CD4-positive, alpha-beta T cell treated with Interleukin-10 for 1 hour (primary cell): ENCODE measurements around the gene BRD9.
"Not testable (repeated sequence)": the region's sequence is repeated elsewhere in the genome, so short reads cannot be mapped to it uniquely, and the experiment has no call there.

Source experiments
- DNase-seq: peaks from one replicate; pipeline ENCODE4 v3.0.0-alpha.2; 2020

Gene BRD9

DNA sequence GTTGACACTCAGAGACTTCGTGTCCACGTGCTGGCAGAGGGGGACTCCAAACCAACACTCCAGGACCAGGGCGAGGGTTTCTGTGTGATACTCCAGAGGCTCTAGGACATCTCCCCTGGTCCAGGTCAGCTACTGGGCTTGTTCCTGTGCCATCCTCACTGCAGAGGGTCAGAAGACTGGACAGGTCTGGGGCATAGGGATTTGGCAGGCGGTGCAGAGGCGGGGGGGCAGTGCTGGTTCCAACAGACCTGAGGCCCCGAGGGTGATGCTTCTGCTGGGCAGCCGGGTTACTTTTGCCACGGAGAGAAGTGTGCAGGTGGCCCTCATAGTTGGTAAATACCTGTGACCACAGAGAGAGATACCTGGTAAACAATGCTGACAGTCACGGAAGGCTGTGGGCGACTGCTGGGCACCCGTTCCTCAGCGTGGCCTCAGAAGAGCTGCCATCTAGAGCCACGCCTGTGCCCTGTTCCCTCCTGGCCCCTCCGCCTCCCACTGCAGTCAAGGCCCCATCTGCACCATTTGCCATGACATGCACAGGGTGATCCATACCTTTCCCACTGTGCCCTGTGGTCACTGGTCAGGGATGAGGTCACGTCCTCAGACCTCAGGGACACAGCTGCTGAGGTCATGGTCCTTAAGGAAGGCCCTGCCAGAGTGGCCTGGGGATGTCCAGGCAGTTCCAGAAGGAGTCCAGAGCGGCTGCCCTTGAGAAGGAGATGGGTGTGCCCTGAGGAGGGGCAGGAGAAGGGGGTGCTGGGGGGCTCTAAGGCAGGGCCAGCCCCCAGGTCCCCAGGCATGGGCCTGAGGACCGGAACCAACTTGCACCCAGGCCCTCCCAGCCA lies 30.1 kb upstream of the BRD9 start:
- DNase-seq = no peak

DNA sequence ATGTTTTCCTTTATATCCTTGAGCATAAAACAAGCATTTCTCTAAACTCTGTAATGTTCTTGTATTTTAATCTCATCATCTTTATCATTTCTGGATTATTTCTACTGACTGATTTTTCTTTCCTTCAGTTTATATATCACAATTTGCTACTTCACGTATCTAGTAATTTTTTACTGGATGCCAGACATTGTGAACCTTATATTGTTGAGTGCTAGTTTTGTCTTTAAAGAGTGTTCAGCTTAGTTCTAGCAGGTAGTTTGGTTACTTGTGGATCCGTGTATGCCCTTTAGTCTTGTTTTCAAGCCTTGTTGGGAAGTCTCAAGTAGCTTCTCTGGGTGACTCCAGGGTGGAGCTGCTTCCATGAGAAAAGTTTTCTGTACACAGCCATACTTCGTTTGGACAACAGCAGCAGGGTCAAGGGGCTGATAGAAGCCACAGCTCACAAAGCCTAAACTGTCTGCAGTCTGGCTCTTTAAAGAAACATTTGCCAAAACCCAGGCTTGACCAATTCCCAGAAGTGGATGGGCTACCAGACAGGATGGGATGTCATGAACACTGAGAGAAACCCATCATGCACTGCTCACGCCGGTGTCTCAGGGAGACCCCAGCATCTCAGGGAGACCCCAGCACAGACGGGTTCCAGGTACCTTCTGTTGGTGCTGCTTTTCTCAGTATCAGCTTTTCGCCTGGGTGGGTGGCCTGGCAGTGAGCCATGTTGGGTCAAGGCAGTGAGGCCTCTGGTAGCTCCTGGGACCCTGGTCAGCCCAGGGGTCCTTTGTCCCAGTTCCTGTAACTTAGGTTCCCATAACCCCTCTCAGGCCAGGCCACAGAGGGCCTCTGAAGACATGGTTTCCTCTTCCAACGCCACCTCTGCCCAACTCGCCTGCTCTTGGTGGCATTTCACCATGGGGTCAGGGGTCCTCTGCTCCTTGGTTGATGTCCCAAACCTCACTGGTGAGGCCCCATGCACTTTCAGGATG lies 29.1 kb upstream of the BRD9 start:
- no peak for DNase-seq

DNA sequence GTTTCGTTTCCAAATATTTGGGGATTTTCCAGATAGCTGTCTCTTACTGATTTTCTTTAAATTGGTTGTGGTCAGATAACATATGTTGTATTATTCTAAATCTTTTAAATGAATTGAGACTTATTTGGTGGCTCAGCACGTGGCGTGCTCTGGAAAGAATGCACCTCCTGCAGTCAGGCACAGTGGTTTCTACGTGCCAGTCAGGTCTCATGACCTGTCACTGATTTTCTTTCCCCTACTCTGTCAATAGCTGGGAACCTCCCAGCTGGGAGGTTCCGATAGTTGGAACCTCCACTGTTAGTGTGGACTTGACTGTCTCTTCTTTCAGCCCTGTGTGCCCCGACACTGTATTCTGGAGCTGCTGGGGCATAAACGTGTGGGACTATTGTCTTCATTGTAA lies 27.7 kb upstream of the BRD9 start:
- DNase-seq = no peak

DNA sequence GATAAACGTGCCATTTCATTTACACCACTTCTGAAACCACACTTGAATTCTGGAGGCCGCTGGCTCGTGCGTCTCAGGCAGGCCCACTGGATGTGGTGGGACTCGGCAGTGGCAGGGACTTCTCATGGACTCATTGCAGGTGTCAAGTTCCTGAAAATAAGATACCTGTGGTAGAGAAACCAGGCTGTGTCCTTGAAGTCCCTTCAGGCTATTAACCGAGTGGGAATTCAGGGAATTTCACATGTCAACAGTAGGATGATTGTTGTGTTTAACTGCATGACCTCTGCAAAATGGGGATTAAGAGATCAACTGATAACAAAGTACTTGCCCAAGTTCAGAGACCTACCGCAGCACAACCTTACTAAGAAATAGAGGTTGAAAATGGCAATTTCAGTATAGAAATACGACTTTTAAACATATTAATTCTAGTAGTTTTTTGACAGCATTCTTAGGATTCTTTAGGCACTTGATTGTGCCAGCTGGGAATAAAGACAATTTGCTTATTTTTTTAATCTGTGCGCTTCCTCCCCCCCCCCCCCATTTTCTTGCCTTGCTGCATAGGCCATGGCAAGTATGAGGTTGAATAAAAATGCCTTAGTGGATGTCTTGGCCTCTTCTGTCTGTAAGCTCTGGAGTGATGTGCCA lies 26.9 kb upstream of the BRD9 start:
- DNase-seq = no peak

DNA sequence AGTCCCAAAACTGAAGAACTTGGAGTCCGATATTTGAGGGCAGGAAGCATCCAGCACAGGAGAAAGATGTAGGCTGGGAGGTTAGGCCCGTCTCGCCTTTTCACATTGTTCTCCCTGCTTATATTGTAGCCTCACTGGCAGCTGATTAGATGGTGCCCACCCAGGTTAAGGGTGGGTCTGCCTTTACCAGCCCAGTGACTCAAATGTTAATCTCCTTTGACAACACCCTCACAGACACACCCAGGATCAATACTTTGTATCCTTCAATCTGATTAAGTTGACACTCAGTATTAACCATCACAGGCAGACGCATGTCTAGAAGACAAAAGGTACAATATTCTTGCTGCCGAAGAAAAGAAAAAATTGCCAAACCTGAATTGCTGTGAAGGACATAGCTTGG lies 26.1 kb upstream of the BRD9 start:
- DNase-seq = not testable (repeated sequence)

DNA sequence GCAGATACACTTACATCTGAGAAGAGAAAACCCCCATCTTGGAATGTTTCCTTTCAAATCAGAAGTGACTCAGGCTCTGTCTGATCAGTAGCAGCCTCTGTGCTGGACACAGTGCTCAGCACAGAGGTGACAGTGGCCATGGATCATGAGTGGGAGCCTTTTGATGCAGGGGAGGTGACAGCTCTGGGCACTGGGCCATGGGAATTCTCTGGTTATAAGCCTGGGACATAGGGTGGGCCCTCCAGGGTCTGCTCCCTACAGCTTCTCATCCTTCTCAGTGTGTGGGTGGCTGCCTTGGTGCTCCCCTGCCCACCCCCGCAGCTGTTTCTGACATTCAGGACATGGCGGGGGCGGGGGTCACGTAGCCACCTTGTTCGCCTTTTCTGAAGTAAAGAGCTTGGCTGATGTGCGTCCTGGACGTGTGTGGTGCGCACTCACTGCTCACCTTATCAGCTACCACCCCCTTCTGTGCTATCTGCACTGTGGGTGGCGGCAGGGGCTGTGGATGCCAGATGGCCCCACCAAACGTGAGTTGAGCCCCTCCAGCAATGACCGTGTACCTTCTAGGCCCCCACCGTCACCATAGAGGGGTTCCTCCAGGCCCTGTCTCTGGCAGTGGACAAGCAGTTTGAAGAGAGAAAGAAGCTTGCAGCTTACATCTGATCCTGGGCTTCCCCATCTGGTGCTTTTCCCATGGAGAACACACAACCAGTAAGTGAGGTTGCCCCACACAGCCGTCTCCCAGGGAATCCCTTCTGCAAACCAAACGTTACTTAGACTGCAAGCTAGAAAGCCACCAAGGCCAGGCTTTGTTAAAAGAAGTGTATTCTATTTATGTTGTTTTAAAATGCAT lies 24.1 kb upstream of the BRD9 start:
- DNase-seq = no peak

DNA sequence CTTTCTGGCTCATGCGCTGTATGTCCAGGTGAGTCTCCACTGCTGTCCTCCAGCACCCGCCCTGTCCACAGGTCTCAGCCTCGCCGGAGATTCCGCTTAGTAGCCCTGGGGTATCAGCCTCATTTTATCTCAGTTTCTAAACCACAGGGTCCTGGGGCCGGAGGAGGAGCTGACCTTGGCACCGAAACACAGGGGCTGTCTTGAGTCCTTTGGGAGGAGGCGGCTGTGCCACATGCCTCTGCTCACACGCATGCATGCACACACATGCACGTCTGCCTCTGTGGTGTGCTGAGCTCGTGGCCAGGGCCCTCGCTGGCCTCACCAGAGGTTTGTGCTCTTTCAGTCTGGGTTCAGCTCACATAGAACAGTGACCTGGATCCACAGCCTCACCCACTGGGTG lies 23.3 kb upstream of the BRD9 start:
- DNase-seq = no peak

DNA sequence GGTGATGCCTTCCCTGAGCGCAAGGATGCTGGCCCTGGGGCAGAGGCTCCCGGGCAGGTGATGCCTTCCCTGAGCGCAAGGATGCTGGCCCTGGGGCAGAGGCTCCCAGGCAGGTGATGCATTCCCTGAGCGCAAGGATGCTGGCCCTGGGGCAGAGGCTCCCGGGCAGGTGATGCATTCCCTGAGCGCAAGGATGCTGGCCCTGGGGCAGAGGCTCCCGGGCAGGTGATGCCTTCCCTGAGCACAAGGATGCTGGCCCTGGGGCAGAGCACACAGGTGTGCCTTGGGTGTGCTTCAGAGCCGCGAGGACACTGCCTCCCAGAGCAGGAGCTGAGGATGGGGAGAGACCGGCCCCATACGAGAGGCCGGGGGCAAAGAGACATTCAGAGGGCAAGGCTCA lies 22.7 kb upstream of the BRD9 start:
- not testable (repeated sequence) for DNase-seq

DNA sequence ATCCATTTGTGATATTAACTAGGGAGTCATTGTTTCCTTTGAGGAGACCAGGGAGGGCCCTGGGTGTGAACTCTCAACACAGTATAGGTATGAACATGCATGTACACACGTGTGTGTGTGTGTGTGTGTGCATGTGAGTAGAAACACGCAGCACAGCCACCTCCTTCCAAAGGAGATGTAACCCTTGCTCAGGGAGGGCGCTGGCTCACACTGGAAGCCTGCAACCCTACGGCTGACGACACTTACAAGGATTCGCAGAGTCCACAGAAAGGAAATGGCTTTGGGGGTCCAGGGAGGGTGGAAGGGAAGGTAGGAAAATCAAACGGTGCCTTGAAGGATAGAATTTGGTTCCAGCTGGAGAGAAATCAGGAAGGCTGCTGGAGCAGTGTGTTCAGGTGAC lies 22.0 kb upstream of the BRD9 start:
- DNase-seq = no peak

DNA sequence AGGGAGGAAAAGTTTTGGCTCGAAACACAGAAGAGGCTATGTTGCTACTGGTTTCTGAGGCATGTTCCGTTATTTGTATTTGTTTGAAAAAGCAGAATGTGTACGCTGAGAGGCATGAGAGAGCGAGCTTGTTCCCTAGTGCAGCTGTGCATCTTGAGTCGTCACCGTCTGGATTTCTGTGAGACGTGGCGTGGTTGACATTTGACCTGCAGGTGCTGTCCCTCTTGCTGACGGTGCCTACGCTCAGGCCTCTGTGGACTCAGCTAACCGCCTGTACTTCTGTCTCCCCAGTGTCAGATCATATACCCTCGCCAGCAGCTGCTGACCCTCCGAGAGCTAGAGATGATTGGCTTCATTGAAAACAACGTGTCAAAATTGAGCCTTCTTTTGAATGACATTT lies 21.6 kb upstream of the BRD9 start:
- no peak for DNase-seq

DNA sequence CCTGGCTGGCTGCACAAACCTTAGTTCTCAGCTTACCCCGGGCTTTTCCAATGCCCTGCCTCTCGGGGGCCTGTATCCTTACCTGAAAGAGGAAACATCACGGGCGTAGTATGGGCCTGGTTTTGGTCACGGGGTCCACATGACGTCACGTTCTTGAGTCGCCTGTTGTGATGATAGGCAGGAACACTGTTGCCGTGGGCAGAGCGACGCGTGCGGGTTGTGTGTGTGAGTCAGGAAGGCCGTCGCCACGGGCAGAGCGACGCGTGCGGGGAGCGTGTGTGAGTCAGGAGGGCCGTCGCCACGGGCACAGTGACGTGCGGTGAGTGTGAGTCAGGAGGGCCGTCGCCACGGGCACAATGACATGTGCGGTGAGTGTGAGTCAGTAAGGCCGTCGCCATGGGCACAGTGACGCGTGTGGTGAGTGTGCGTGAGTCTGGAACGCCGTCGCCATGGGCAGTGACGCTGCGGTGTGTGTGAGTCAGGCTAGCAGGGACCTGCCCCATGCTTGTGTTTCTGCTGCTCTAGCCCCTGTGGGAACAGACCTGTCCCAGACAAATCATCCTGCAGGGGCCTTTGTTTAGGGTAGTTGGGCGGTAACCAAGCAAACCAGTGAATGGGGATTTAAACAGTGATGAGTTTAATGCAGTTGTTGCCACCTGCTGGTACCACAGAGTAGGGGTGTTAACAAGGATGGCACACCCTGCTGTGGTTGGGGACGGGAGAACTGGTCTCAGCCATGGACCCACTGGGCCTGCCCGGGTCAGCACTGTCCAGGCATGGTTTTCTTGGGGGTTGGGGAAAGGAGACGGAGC lies 19.9 kb upstream of the BRD9 start:
- DNase-seq = peak; percentile 81

DNA sequence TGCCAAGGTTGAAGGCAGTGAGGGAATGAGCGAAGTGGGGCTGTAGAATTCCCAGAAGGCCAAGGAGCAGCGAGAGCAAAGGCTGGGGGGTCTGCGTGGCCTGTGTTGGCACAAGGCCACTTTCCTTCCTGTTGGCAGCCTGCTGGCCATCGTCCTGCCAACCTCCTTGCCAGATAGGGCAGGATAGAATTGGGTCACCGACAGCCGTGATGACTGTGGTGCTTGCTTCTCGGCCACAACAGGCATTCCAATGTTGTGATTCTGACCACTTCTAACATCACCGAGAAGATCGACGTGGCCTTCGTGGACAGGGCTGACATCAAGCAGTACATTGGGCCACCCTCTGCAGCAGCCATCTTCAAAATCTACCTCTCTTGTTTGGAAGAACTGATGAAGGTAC lies 19.0 kb upstream of the BRD9 start:
- no peak for DNase-seq

DNA sequence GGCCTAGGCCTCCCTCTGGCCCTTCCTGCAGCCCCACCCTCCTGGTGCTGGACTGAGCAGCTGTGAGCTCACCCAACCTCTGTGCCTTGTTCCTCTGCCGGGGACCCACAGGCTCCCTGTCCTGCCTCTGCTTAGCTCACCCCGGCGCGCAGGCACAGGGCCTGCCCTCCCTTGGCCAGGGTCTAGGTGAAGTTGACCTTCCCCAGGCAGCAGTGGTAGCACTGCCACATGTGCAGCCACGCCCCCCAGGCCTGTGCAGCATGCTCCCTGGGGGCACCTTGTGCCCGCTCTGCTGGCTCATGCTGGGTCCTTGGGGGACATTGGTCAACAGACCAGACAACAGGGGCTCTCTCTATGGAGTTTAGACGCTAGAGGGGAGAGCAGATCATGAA lies 18.2 kb upstream of the BRD9 start:
- no peak for DNase-seq

DNA sequence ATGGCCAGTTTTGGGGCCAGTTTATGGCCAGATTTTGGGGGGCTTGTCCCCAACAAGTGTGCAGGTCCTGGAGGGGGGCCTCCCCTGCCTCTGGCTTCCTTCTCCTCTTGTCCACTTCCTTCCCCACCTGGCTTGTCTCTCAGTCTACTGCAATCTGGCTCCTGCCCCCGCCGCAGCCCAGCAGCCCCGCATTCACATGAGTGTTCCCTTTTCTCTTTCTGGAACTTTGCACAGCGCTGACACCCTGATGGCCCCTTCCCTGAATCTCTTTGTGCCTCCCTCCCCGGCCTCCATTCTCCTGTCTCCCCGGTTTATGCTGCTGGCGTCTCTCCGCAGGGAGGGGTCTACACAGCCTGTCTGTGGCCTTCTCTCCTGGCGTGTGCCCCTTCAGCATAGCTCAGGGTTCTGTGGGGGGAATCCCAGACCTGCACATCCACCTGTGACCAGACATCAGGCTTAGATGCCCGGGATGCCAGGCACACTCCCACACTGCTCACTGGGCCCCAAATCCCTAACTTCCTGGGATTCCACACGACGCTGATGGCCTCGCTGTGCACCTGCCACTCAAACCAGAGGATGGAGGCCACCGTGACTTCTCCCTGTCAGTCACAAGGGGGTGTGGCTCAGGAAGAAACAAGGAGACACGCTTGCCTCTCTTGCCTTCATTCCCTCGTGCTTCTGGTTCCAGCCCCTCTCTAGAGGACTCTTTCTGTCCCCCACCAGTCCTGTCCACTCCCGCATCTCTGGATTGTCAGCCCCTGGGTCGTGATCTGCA lies 17.6 kb upstream of the BRD9 start:
- DNase-seq = no peak

DNA sequence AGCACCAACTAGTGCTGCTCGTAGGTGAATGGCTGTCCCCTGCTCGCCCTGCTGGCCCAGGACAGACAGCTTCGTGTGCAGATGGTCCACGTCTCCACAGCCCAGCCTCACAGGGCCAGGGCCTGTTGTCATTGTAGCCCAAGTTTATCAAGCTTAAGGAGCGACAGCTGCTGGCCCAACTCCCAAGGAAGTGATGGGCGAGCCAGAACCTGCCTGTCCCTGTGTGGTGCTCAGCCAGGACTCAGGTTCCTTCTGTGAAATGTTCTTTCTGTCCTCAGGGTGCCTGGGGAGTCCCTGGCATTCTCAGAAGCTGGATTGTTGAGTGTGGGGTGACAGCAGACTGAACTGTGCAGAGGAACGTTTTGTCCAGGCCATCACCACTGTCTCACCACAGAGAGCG lies 16.5 kb upstream of the BRD9 start:
- DNase-seq = no peak

DNA sequence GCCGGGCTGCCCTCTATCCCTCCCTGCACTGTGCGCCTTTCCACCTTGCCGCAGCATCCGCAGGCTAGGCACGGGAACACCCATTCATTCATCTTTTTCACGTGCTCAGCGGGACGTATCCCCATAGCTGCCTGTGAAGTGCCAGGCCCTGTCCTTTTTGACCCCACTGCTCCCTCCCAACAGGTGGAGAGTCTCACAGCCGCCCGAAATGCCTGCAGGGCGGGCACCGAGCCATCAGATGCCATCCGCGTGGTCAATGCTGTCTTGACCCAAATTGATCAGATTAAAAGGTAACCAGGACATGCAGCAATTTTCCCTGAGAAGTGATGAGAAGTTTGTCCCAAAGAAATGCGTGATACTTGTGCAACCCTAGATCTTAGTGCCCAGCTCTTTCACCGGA lies 15.6 kb upstream of the BRD9 start:
- DNase-seq = no peak

DNA sequence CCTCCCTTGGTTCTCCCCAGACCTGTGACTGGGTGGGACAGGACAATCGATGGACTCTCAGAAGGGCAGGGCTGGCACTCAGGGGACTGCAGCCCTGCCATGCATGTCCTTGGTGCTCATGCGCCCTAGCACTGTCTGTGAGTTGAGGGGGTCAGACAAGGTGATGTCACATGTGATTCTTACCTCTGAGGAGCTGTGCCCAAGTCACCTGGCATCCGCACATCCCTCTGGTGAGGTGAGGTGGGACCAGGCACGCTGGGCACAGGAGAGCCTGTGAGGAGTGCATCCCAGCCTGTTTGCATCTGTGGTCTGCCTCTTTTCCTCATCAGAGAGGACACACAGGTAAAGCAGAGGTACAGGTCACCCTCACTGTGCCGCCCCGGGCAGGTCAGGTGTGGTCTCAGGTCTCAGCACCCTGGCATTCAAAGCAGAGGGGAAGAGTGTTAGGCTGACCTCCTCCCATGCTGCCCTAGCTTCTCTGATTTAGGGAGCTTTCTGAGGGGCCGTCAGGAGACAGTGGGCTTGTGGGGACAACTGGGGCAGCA lies 14.8 kb upstream of the BRD9 start:
- no peak for DNase-seq

DNA sequence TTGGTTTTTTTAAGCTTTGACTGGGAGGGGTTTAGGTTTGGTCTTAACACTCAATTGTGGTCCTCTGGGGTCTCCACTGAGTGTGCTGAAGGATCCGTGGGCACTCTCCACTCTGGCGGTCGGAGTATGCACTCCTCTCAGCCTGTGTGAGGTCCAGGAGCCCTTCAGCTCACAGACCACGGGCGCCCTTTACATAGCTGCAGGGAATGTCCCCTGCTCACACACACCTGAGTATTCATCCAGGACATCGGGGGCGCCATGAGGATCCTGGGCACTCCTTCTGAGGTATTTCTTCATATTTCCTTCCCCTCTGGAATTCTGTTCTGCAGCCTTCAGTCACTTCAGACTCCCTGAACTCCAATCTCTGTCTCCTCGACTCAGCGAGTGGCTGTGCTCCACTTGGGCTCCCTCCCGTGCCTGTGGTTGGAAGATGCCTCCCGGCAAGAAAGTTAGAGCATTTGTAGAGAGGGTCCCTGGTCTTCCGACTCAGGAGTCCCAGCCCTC lies 12.6 kb upstream of the BRD9 start:
- DNase-seq = no peak

DNA sequence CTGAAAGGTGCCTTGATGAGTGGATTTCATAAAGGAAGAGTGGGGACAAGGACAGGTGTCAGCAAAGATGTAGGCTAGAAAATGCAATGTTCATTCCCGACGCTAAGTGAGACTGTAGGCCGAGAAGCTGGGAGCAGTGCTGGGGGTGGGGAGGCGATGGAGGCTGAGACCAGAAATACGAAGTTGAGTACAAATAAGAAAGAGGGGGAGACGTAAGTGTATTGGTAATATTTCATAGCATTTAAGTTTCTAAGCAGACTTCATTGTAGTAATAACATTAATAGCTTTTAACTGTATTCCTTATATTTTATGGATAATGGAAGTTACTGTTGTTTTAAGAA lies 11.1 kb upstream of the BRD9 start:
- DNase-seq = no peak

DNA sequence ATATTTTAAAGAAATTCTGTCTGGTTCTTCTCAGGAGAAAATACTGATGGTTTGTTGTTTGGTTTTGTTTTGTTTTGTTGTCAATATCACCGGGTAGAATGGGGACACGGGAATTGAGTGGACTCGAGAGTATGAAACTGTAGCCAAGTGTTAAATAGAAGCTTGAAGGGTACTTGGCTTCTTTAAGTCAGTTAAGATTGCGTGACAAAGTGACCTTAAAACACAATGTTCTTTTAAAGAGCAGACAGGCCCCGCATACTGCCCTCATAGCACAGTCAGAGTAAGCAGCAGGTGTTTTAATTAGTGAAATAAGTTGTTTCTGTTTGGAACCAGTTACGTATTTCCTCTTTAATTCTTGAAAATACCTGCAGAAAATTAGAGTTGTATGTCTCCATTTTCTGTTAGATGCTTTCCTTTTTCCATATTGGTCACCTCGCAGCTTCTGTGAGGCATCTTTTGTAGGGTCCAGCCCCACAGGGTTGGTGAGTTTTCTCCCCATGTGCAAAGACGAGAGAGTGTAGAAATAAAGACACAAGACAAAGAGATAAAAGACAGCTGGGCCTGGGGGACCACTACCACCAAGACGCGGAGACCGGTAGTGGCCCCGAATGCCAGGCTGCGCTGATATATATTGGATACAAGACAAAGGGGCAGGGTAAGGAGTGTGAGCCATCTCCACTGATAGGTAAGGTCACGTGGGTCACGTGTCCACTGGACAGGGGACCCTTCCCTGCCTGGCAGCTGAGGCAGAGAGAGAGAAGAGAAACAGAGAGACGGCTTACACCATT lies 9.7 kb upstream of the BRD9 start:
- no peak for DNase-seq
